ENCODE measurements around the gene CTNNA3. TPM values are rescaled to one million over a fixed set of nuclear protein-coding genes. Genes with fewer than 3 reads are reported as not detected.
"Not testable (repeated sequence)": the region's sequence is repeated elsewhere in the genome, so short reads cannot be mapped to it uniquely, and the experiment has no call there.

CTNNA3 gene
- total RNA-seq, 1 experiment from 2014 or later, result 0.85 TPM

GRCh38 chr10:67401711-67402110, 294.3 kb downstream of the CTNNA3 start:
- Histone ChIP-seq H3K4me3 (ENCODE audit: low read depth in 2 of 2, low read length in 2 of 2) (no peak overlapping the region), H3K27ac (ENCODE audit: low read length) (no peak overlapping the region), H3K36me3 (ENCODE audit: control insufficient read depth, insufficient read depth, low read length) (no peaks in the 10 kb centered on the region), H3K27me3 (ENCODE audit: control insufficient read depth, insufficient read depth, low read length) (no peaks in the 10 kb centered on the region), H3K9me3 (ENCODE audit: control insufficient read depth, insufficient read depth, low read depth, low read length) (no peaks in the 10 kb centered on the region), H3K4me1 (ENCODE audit: control insufficient read depth, insufficient read depth, low read length) (no peaks in the 10 kb centered on the region)
- ChIA-PET POLR2A (no interaction called here), CTCF (no interaction called here)
- intact Hi-C loops (cut with micrococcal nuclease; ENCODE audit: unreplicated experiment) (no loop called here), in situ Hi-C loops (cut with HindIII; ENCODE audit: low pct_unique_long_range_greater_than_20kb, low sequenced_read_pairs) (no loop called here)
- DNase-seq (ENCODE audit: low read depth, low spot score) (no peak), ATAC-seq (no peak)
- TF ChIP-seq REST (IDR thresholded peaks at IDR 0.05; ENCODE audit: insufficient read depth in 1 of 2, low read depth in 2 of 2, low read length in 1 of 2) (no peak), SIN3A (IDR thresholded peaks at IDR 0.05; ENCODE audit: borderline replicate concordance, insufficient read depth, low read depth, low read length) (no peak)
- BruUV-seq (replicated peaks), result no TSS peak

- POLR2A ChIA-PET; H3K9me3 ChIP-seq (ENCODE audit: control insufficient read depth, insufficient read depth, low read depth, low read length); DNase-seq (ENCODE audit: low read depth, low spot score); CTCF ChIA-PET; H3K36me3 ChIP-seq (ENCODE audit: control insufficient read depth, insufficient read depth, low read length); H3K27ac ChIP-seq (ENCODE audit: low read length); H3K4me1 ChIP-seq (ENCODE audit: control insufficient read depth, insufficient read depth, low read length); BruUV-seq (replicated peaks); in situ Hi-C loops (cut with HindIII; ENCODE audit: low pct_unique_long_range_greater_than_20kb, low sequenced_read_pairs); intact Hi-C loops (cut with micrococcal nuclease; ENCODE audit: unreplicated experiment); ATAC-seq: not testable (repeated sequence)
- H3K4me3 ChIP-seq (ENCODE audit: low read depth in 2 of 2, low read length in 2 of 2), result peak overlapping the region; percentile 21 to 29
- peaks cover 12% of the 10 kb centered on the region; the same call in 1 of the 2 replicates for H3K27me3 ChIP-seq (ENCODE audit: control insufficient read depth, insufficient read depth, low read length)
Observed at GRCh38 chr10:67386841-67387533, 309.0 kb downstream of the CTNNA3 start.

- H3K36me3 ChIP-seq (ENCODE audit: control insufficient read depth, insufficient read depth, low read length), result no peaks in the 10 kb centered on the region
- no peak for DNase-seq (ENCODE audit: low read depth, low spot score)
- peaks cover 12% of the 10 kb centered on the region; the same call in 1 of the 2 replicates for H3K27me3 ChIP-seq (ENCODE audit: control insufficient read depth, insufficient read depth, low read length)
- H3K27ac ChIP-seq (ENCODE audit: low read length), result no peak overlapping the region
- no TSS peak for BruUV-seq (replicated peaks)
- intact Hi-C loops (cut with micrococcal nuclease; ENCODE audit: unreplicated experiment), result no loop called here
- POLR2A ChIA-PET, result no interaction called here
- TF ChIP-seq POLR2AphosphoS5 (IDR thresholded peaks at IDR 0.05; ENCODE audit: low read depth, low read length) (no peak), CTCF (IDR thresholded peaks at IDR 0.05) (no peak), SIN3A (IDR thresholded peaks at IDR 0.05; ENCODE audit: borderline replicate concordance, insufficient read depth, low read depth, low read length) (no peak), TCF7L2 (IDR thresholded peaks at IDR 0.05; ENCODE audit: low read depth, low read length) (no peak), REST (IDR thresholded peaks at IDR 0.05; ENCODE audit: insufficient read depth in 1 of 2, low read depth in 2 of 2, low read length in 1 of 2) (no peak)
- no peaks in the 10 kb centered on the region for H3K4me1 ChIP-seq (ENCODE audit: control insufficient read depth, insufficient read depth, low read length)
- no peak overlapping the region for H3K4me3 ChIP-seq (ENCODE audit: low read depth in 2 of 2, low read length in 2 of 2)
- CTCF ChIA-PET, result no interaction called here
- no peak for ATAC-seq
- in situ Hi-C loops (cut with HindIII; ENCODE audit: low pct_unique_long_range_greater_than_20kb, low sequenced_read_pairs), result no loop called here
- no peaks in the 10 kb centered on the region for H3K9me3 ChIP-seq (ENCODE audit: control insufficient read depth, insufficient read depth, low read depth, low read length)
Observed at GRCh38 chr10:67386260-67386659, 309.7 kb downstream of the CTNNA3 start.
